NT2/D1 (cell line): Measurements from ENCODE around the gene RAP1GAP2.

ENCODE experiments used
- YY1 ChIP-seq: IDR thresholded peaks from 2 replicates; pipeline ENCODE4 v1.6.1; 2011; ENCODE audit not compliant: insufficient read length, insufficient read depth
- ZNF274 ChIP-seq: IDR thresholded peaks from 2 replicates; pipeline ENCODE4 v1.6.1; 2011; ENCODE audit warnings: mild to moderate bottlenecking, low read depth, low read length

DNA sequence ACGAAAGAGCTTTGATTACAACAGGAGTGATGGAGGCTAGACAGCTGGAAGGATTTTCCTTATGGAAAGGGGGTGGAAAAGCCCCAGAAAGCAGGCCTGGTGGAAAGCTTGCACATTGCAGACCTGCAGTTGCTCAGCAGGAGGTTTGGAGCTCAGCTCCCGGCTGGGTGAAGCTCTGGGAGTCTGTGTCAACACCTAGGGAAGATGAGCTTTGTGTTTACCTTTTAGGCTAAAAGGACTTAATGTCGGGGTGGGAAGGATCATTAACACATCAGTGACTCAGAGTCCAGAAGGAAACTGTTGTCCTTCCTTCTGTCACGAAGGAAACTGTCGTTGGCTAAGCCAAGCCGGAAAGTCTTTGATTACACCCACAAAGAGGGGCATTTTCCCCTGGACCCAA is 48.2 kb downstream of the RAP1GAP2 start:
- TF ChIP-seq ZNF274 (no peak), YY1 (no peak)
